ENCODE results near the gene SELENOI. TPM values are rescaled to one million over a fixed set of nuclear protein-coding genes. Genes with fewer than 3 reads are reported as not detected.

SELENOI gene
- total and polyA plus RNA-seq, 8 donors, result 0.92 to 60.8 (median 4.5) TPM

DNA sequence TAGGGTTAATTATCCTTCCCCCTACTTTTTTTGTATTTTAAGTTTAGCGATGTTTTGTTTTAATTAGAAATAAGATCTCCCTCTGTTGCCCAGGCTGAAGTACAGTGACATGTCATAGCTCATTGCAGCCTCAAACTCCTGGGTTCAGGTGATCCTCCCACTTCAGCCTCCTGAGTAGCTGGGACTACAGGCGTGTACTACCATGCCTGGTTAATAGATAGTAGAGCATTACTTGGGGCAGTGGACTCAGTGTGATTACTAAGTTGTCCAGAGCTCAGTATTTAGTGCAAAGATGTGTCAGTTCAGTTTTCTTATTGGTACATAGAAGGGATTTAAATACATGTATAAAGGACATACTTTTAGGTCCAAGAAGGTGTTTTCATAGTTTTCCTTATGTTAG is 10.2 kb downstream of the SELENOI start:
- H3K4me3 ChIP-seq, result no peak overlapping the region
- intact Hi-C loops (cut with DNase I; ENCODE audit: low total_unique reads), result no loop called here
- no peak overlapping the region for H3K27ac ChIP-seq
- no peak for DNase-seq
- H3K36me3 ChIP-seq, result no peaks in the 10 kb centered on the region
- TF ChIP-seq EP300 (IDR thresholded peaks at IDR 0.05) (no peak), POLR2A (IDR thresholded peaks at IDR 0.05) (no peak), POLR2AphosphoS5 (IDR thresholded peaks at IDR 0.05) (no peak)
- TF ChIP-seq, protein P1, sequence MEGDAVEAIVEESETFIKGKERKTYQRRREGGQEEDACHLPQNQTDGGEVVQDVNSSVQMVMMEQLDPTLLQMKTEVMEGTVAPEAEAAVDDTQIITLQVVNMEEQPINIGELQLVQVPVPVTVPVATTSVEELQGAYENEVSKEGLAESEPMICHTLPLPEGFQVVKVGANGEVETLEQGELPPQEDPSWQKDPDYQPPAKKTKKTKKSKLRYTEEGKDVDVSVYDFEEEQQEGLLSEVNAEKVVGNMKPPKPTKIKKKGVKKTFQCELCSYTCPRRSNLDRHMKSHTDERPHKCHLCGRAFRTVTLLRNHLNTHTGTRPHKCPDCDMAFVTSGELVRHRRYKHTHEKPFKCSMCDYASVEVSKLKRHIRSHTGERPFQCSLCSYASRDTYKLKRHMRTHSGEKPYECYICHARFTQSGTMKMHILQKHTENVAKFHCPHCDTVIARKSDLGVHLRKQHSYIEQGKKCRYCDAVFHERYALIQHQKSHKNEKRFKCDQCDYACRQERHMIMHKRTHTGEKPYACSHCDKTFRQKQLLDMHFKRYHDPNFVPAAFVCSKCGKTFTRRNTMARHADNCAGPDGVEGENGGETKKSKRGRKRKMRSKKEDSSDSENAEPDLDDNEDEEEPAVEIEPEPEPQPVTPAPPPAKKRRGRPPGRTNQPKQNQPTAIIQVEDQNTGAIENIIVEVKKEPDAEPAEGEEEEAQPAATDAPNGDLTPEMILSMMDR (IDR thresholded peaks at IDR 0.05), result no peak
- H3K4me1 ChIP-seq, result peaks cover 0 to 30% (median 17%) of the 10 kb centered on the region in 4 donors
- WGBS, 5 donors, result 96 to 100% (median 96%) methylated on average over 2 of the region's 2 CpGs
- no peaks in the 10 kb centered on the region for H3K9me3 ChIP-seq
- H3K27me3 ChIP-seq, result no peaks in the 10 kb centered on the region

DNA sequence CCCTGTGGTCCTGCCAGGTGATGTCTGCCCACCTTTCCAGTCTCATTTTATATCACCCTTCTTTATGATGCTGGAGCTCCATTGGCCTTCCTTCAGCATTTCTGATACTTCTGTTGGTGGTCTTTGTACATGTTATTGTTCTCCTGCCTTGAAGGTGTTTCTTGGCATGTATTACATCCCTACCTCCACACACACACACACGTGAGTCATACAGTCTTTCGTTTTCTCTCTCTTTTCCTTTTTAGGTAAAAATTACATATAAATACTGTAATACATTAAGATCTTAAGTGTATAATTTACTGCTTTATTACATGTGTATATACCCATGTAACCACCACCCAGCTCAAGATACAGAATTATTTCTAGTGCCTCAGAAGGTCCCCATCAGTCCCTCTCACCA is 10.8 kb downstream of the SELENOI start:
- intact Hi-C loops (cut with DNase I; ENCODE audit: low total_unique reads), result no loop called here
- DNase-seq, result no peak
- H3K4me1 ChIP-seq, result peaks cover 0 to 30% (median 17%) of the 10 kb centered on the region in 4 donors
- no peak overlapping the region for H3K4me3 ChIP-seq
- H3K27me3 ChIP-seq, result no peaks in the 10 kb centered on the region
- WGBS, 5 donors, result 72 to 87% (median 82%) methylated on average over 2 of the region's 2 CpGs
- H3K9me3 ChIP-seq, result no peaks in the 10 kb centered on the region
- TF ChIP-seq POLR2AphosphoS5 (IDR thresholded peaks at IDR 0.05), result no peak
- no peak for TF ChIP-seq EP300 (IDR thresholded peaks at IDR 0.05)
- no peak for TF ChIP-seq POLR2A (IDR thresholded peaks at IDR 0.05)
- TF ChIP-seq, protein P1 (IDR thresholded peaks at IDR 0.05), result no peak
- H3K27ac ChIP-seq, result no peak overlapping the region
- H3K36me3 ChIP-seq, result no peaks in the 10 kb centered on the region

DNA sequence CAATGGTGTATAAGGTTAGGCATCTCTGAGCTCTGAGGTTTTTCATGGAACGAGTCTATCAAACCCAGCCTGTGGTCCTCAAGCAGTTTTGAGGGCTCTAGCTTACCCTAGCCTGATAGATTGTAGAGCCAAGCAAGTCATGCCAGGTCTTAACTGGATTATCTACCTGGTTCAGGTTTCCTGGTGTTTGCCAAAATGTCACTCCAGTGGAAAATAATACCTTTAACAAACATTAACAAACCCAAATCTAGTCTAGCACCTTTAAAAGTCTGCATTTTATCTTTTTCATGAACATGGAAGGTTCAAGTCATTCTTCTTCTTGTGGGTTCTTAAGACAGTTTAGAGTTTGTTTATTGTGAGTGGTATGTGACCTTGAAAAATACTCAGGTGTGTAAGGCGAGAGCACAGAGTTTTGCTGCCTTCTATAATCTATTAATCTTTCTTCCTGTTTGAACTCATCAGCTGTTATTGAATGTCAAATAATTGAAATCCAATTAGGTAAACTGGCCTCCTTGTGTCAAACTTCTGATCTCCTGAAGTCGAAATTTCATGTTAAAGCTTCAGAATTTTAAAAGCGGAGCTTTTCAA is 14.0 kb downstream of the SELENOI start:
- intact Hi-C loops (cut with DNase I; ENCODE audit: low total_unique reads), result no loop called here
- Histone ChIP-seq H3K4me1 (peaks cover 0 to 36% (median 22%) of the 10 kb centered on the region in 4 donors), H3K4me3 (no peak overlapping the region), H3K9me3 (no peaks in the 10 kb centered on the region), H3K27me3 (no peaks in the 10 kb centered on the region), H3K36me3 (no peaks in the 10 kb centered on the region), H3K27ac (peak overlapping the region in 1 of 5 donors; percentile 13)
- no peak for DNase-seq
- WGBS, 5 donors, result 49 to 61% (median 58%) methylated on average over 4 of the region's 4 CpGs
- TF ChIP-seq, protein P1 (IDR thresholded peaks at IDR 0.05), result no peak
- TF ChIP-seq POLR2AphosphoS5 (IDR thresholded peaks at IDR 0.05), result no peak
- no peak for TF ChIP-seq POLR2A (IDR thresholded peaks at IDR 0.05)
- no peak for TF ChIP-seq EP300 (IDR thresholded peaks at IDR 0.05)

DNA sequence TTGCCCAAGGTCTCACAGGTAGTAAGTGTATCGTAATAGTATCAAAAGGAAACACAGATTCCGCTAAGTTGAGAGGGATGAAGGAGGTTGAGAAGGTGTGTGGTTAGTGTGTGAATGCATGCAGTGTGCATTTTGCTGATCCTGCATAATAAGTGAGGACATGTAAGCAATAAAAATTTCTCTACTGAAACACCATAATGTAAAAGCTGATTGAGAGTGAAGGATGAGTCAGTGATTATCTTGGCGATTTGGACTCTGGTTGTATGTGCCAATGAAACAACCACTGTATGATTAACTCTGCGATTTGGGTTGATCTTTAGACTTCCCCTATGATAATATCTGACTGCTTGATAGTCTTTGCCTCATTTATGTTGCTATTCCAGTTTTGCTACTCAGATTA is 17.4 kb downstream of the SELENOI start:
- intact Hi-C loops (cut with DNase I; ENCODE audit: low total_unique reads), result no loop called here

More for the DNA sequence above, 17.4 kb downstream of the SELENOI start:
- DNase-seq, result no peak
- Histone ChIP-seq H3K36me3 (peaks cover 0 to 25% (median 20%) of the 10 kb centered on the region in 4 donors), H3K4me3 (no peak overlapping the region), H3K4me1 (peaks cover 0 to 26% (median 9%) of the 10 kb centered on the region in 4 donors), H3K9me3 (no peaks in the 10 kb centered on the region), H3K27me3 (no peaks in the 10 kb centered on the region), H3K27ac (no peak overlapping the region)
- TF ChIP-seq, protein P1 (IDR thresholded peaks at IDR 0.05), result no peak
- TF ChIP-seq POLR2A (IDR thresholded peaks at IDR 0.05) (no peak), POLR2AphosphoS5 (IDR thresholded peaks at IDR 0.05) (no peak)
- WGBS, 5 donors, result 60 to 74% (median 70%) methylated on average over 4 of the region's 4 CpGs
